ENCODE measurements around the gene SND1. TPM values are rescaled to one million over a fixed set of nuclear protein-coding genes. Genes with fewer than 3 reads are reported as not detected.

The SND1 gene
- total RNA-seq, 1 experiment from 2014 or later = 218 TPM

GRCh38 chr7:127873151-127873550, 221.2 kb downstream of the SND1 start:
- Histone ChIP-seq H3K9me3 (ENCODE audit: control insufficient read depth, low read depth, low read length) (no peaks in the 10 kb centered on the region), H2AFZ (ENCODE audit: low read length) (no peak overlapping the region), H4K8ac (replicated peaks; ENCODE audit: insufficient read length, low read depth, low read length) (no peak overlapping the region), H3K23ac (ENCODE audit: insufficient read length, low read depth, low read length) (no peak overlapping the region), H3K79me1 (ENCODE audit: insufficient read depth, low read depth, low read length, poor library complexity, severe bottlenecking) (no peaks in the 10 kb centered on the region), H3K79me2 (ENCODE audit: insufficient read depth, low read length) (no peaks in the 10 kb centered on the region), H2BK20ac (ENCODE audit: low read depth, low read length, poor library complexity, severe bottlenecking) (no peak overlapping the region), H2BK120ac (ENCODE audit: low read depth, low read length, poor library complexity, severe bottlenecking) (no peak overlapping the region), H3K18ac (ENCODE audit: insufficient read length, low read depth, low read length) (no peak overlapping the region), H3K4me1 (ENCODE audit: insufficient read depth, low read length) (no peaks in the 10 kb centered on the region), H3K14ac (ENCODE audit: insufficient read depth, low read length) (no peak overlapping the region), H3K9ac (ENCODE audit: extremely low read depth, insufficient read length, low read length) (no peak overlapping the region), H2BK12ac (ENCODE audit: insufficient read length, low read depth, low read length) (no peak overlapping the region), H4K20me1 (ENCODE audit: control insufficient read depth, insufficient read depth, insufficient read length) (no peaks in the 10 kb centered on the region), H3K23me2 (ENCODE audit: insufficient read length, low read depth, low read length, poor library complexity, severe bottlenecking) (no peaks in the 10 kb centered on the region), H3T11ph (ENCODE audit: low read length) (no peak overlapping the region), H2BK5ac (ENCODE audit: insufficient read length, low read length) (no peak overlapping the region), H3K56ac (ENCODE audit: insufficient read length, low read depth, low read length) (no peak overlapping the region), H3K27ac (ENCODE audit: insufficient read length, low read depth, low read length) (no peak overlapping the region), H2BK15ac (ENCODE audit: low read depth, low read length) (no peak overlapping the region), H3K4ac (ENCODE audit: low read depth, low read length) (no peak overlapping the region), H4K5ac (ENCODE audit: insufficient read length, low read depth, low read length) (no peak overlapping the region), H2AK5ac (ENCODE audit: insufficient read length, low read length) (no peak overlapping the region), H3K27me3 (ENCODE audit: insufficient read depth, low read length) (no peaks in the 10 kb centered on the region), H4K91ac (ENCODE audit: insufficient read length, low read depth, low read length) (no peak overlapping the region), H3K4me2 (ENCODE audit: insufficient read depth, insufficient read length, low read length) (no peak overlapping the region)
- TF ChIP-seq CTCF (conservative IDR thresholded peaks at IDR 0.05) = no peak
- Mint-ChIP-seq H3K9me3 (no peaks in the 10 kb centered on the region), H3K27ac (peak overlapping the region in 2 of 3 experiments; percentile 18 to 76; a peak in 1 of 7 replicates), H3K27me3 (ENCODE audit: low read depth) (no peaks in the 10 kb centered on the region), H3K4me3 (no peak overlapping the region), H3K4me1 (peaks cover 8% of the 10 kb centered on the region in 2 experiments; a peak in 3 of 4 replicates), H3K36me3 (ENCODE audit: insufficient read depth in 1 of 3, low read depth in 3 of 3) (no peaks in the 10 kb centered on the region; a peak in 1 of 7 replicates)
- WGBS (ENCODE audit: extremely low coverage, insufficient read length, low lambda C conversion rate) = no CpG with 5 or more reads among the region's 3 CpGs
- DNase-seq = no peak

Measured in H9 (cell line).